ENCODE results near the gene KIAA0232.
"Not testable (repeated sequence)": the region's sequence is repeated elsewhere in the genome, so short reads cannot be mapped to it uniquely, and the experiment has no call there.

The KIAA0232 gene

GRCh38 chr4:6908432-6909112 lies 126.0 kb downstream of the KIAA0232 start:
- no peak for DNase-seq

- peak; percentile 71 for DNase-seq
These were observed 126.8 kb downstream of the KIAA0232 start, which contains the start of gene TBC1D14 for GRCh38 chr4:6909113-6909969. Gene TBC1D14, plus strand, starts transcription at chr4:6909826. Its CDS starts 13,564 bp downstream, at chr4:6923390.

GRCh38 chr4:6909970-6910339 lies 127.4 kb downstream of the KIAA0232 start:
- no peak for DNase-seq

GRCh38 chr4:6910340-6910959 lies 127.9 kb downstream of the KIAA0232 start:
- DNase-seq = no peak

- no peak for DNase-seq
These were observed 128.7 kb downstream of the KIAA0232 start for GRCh38 chr4:6910960-6911874.

- DNase-seq = not testable (repeated sequence)
These were observed 129.4 kb downstream of the KIAA0232 start for GRCh38 chr4:6911917-6912316.

GRCh38 chr4:6912441-6912840 lies 129.9 kb downstream of the KIAA0232 start:
- no peak for DNase-seq

- no peak for DNase-seq
These were observed 130.9 kb downstream of the KIAA0232 start for GRCh38 chr4:6913350-6913905.

GRCh38 chr4:6914448-6914847 lies 131.9 kb downstream of the KIAA0232 start:
- no peak for DNase-seq

GRCh38 chr4:6915041-6916005 lies 132.8 kb downstream of the KIAA0232 start:
- DNase-seq = no peak

- DNase-seq = no peak
These were observed 133.6 kb downstream of the KIAA0232 start for GRCh38 chr4:6916069-6916586.

GRCh38 chr4:6916587-6917460 lies 134.3 kb downstream of the KIAA0232 start:
- no peak for DNase-seq

- no peak for DNase-seq
These were observed 135.1 kb downstream of the KIAA0232 start for GRCh38 chr4:6917461-6918271.

- DNase-seq = no peak
These were observed 135.8 kb downstream of the KIAA0232 start for GRCh38 chr4:6918338-6918737.

- no peak for DNase-seq
These were observed 137.6 kb downstream of the KIAA0232 start for GRCh38 chr4:6920171-6920570.

- DNase-seq = no peak
These were observed 141.0 kb downstream of the KIAA0232 start for GRCh38 chr4:6923507-6923906.

- DNase-seq = no peak
These were observed 141.8 kb downstream of the KIAA0232 start for GRCh38 chr4:6924361-6924779.

- no peak for DNase-seq
These were observed 142.9 kb downstream of the KIAA0232 start for GRCh38 chr4:6925357-6925836.

- DNase-seq = no peak
These were observed 143.6 kb downstream of the KIAA0232 start for GRCh38 chr4:6926081-6926480.

All from NCI-H2171 (cell line).